K562 (cell line): ENCODE measurements around the gene IRF6. TPM values are rescaled to one million over a fixed set of nuclear protein-coding genes. Genes with fewer than 3 reads are reported as not detected.
A peak's percentile ranks its signal among the peaks of the same experiment; 100 is the strongest.

Experiments used
- ATF7 ChIP-seq: fragments of 450-650 bp; IDR thresholded peaks from 2 replicates; pipeline ENCODE4 v1.7.1; 2014; ENCODE audit warnings: mild to moderate bottlenecking, moderate library complexity
- CBFA2T2 ChIP-seq: fragments of 450-650 bp; conservative IDR thresholded peaks from 2 replicates; pipeline ENCODE4 v1.6.1; 2017; ENCODE audit warnings: mild to moderate bottlenecking
- CEBPG ChIP-seq, 3 experiments: fragments of 200-800 bp in 1 of 3; sonication (Bioruptor generic) in 1 of 3; sonication (generic) in 1 of 3; formaldehyde crosslinking in 1 of 3; IDR thresholded peaks in 2 of 3; conservative IDR thresholded peaks in 1 of 3; 2 replicates each; pipeline versions ENCODE4 v1.6.1 to v1.8.0; 2016 to 2022; ENCODE audit warnings: missing compliant biosample characterization in 2 of 3, missing genetic modification characterization in 2 of 3, mild to moderate bottlenecking in 1 of 3, missing genetic modification reagents in 1 of 3
- DACH1 ChIP-seq: fragments of 450-650 bp; IDR thresholded peaks from 2 replicates; pipeline ENCODE4 v1.6.1; 2018; ENCODE audit not compliant: partially characterized antibody
- EP300 ChIP-seq: IDR thresholded peaks from 2 replicates; pipeline ENCODE4 v1.6.1; 2012; ENCODE audit warnings: low read length, improper control_type of control experiment
- FOSL1 ChIP-seq: fragments of 200-800 bp; sonication (Bioruptor generic); conservative IDR thresholded peaks from 2 replicates; pipeline ENCODE4 v1.6.1; 2016; ENCODE audit warnings: missing genetic modification characterization, missing compliant biosample characterization
- FOXA3 ChIP-seq, 2 experiments: fragments of 450-650 bp in 1 of 2; sonication (generic) in 1 of 2; formaldehyde crosslinking; IDR thresholded peaks in 1 of 2; conservative IDR thresholded peaks in 1 of 2; 2 replicates each; pipeline versions ENCODE4 v1.4.0 to v1.8.0; 2020 to 2022; ENCODE audit warnings: mild to moderate bottlenecking in 2 of 2, missing genetic modification reagents in 1 of 2
- JUND ChIP-seq, 2 experiments: IDR thresholded peaks; 2 replicates in 1 of 2; 3 replicates in 1 of 2; pipeline ENCODE4 v1.6.1; 2011; ENCODE audit warnings: borderline replicate concordance in 2 of 2, low read depth in 2 of 2, low read length in 2 of 2, improper control_type of control experiment in 1 of 2, missing biosample characterization in 1 of 2, missing genetic modification characterization in 1 of 2, missing genetic modification reagents in 1 of 2
- KAT7 ChIP-seq: sonication (generic); formaldehyde crosslinking; IDR thresholded peaks from 2 replicates; pipeline ENCODE4 v1.8.0; 2022; ENCODE audit warnings: missing genetic modification reagents, mild to moderate bottlenecking, borderline replicate concordance
- MAFK ChIP-seq: IDR thresholded peaks from 2 replicates; pipeline ENCODE4 v1.6.1; 2011; ENCODE audit warnings: low read length, improper control_type of control experiment
- MEIS2 ChIP-seq: fragments of 450-650 bp; IDR thresholded peaks from 2 replicates; pipeline ENCODE4 v1.6.1; 2014; ENCODE audit warnings: mild to moderate bottlenecking; ENCODE audit not compliant: partially characterized antibody
- NCOA4 ChIP-seq: fragments of 450-650 bp; IDR thresholded peaks from 2 replicates; pipeline ENCODE4 v1.6.1; 2018; ENCODE audit warnings: mild to moderate bottlenecking; ENCODE audit not compliant: partially characterized antibody
- NFIC ChIP-seq: fragments of 450-650 bp; IDR thresholded peaks from 2 replicates; pipeline ENCODE4 v1.6.1; 2017; ENCODE audit warnings: mild to moderate bottlenecking, inconsistent platforms
- SOX6 ChIP-seq: fragments of 450-650 bp; IDR thresholded peaks from 2 replicates; pipeline ENCODE4 v1.6.1; 2014; ENCODE audit warnings: mild to moderate bottlenecking
- TEAD4 ChIP-seq, 2 experiments: sonication (generic) in 1 of 2; formaldehyde crosslinking in 1 of 2; IDR thresholded peaks; 2 replicates each; pipeline versions ENCODE4 v1.6.1 to v1.8.0; 2012 to 2022; ENCODE audit warnings: borderline replicate concordance in 1 of 2, inconsistent platforms in 1 of 2, low read length in 1 of 2, mild to moderate bottlenecking in 1 of 2, missing genetic modification reagents in 1 of 2
- TFAP4 ChIP-seq: sonication (generic); formaldehyde crosslinking; IDR thresholded peaks from 2 replicates; pipeline ENCODE4 v1.8.0; 2022; ENCODE audit warnings: missing genetic modification reagents, mild to moderate bottlenecking, moderate library complexity, borderline replicate concordance
- ZKSCAN8 ChIP-seq: fragments of 200-800 bp; sonication (Bioruptor generic); IDR thresholded peaks from 2 replicates; pipeline ENCODE4 v1.6.1; 2016; ENCODE audit warnings: missing genetic modification characterization, missing compliant biosample characterization
- ZNF282 ChIP-seq: sonication (generic); formaldehyde crosslinking; IDR thresholded peaks from 2 replicates; pipeline ENCODE4 v1.8.1; 2023; ENCODE audit warnings: missing genetic modification reagents
- polyA plus RNA-seq, 8 experiments: library from polyadenylated mRNA; depleted of rRNA in 4 of 8; stranded (reverse) in 5 of 8; unstranded in 3 of 8; fragments of >200 nt; fragmentation: Nextera tagmentation in 2 of 8; fragmentation: Illumina TruSeq in 1 of 8; extraction: Ambion mirVana in 2 of 8; extraction: Trizol in 1 of 8; gene quantifications; 2 replicates each; pipeline versions ENCODE4 v1.2.1 to v1.2.3, GENCODE V29; 2011 to 2014; ENCODE audit warnings: inconsistent platforms in 1 of 8, missing spikeins in 1 of 8
- total RNA-seq, 7 experiments: library from RNA; depleted of rRNA in 6 of 7; stranded (reverse); fragments of >200 nt in 6 of 7; fragmentation: Illumina TruSeq in 2 of 7; extraction: Trizol in 2 of 7; gene quantifications; 2 replicates each; pipeline versions ENCODE4 v1.2.1 to v1.2.3, GENCODE V29; 2011 to 2021; ENCODE audit warnings: low replicate concordance in 1 of 7
- TF ChIP-seq, protein P1 (sequence below): sonication (generic); formaldehyde crosslinking; IDR thresholded peaks from 2 replicates; pipeline ENCODE4 v1.8.0; 2022; ENCODE audit warnings: mild to moderate bottlenecking, low read depth, missing genetic modification reagents
- TF ChIP-seq, protein P2 (sequence below): sonication (generic); IDR thresholded peaks from 2 replicates; pipeline ENCODE4 v1.6.1; 2016
- TF ChIP-seq, protein P3 (sequence below), 2 experiments: fragments of 450-650 bp in 1 of 2; sonication (generic) in 1 of 2; formaldehyde crosslinking in 1 of 2; IDR thresholded peaks in 1 of 2; conservative IDR thresholded peaks in 1 of 2; 2 replicates each; pipeline versions ENCODE4 v1.6.1 to v1.8.1; 2016 to 2023; ENCODE audit warnings: mild to moderate bottlenecking in 2 of 2, moderate library complexity in 2 of 2, inconsistent platforms in 1 of 2, missing genetic modification reagents in 1 of 2

The IRF6 gene
- total and polyA plus RNA-seq, 9 of the 15 experiments (the other 6 are each of a cell fraction or from before 2014, with no cell fraction given) = 0.03 to 0.65 (median 0.17) TPM

DNA sequence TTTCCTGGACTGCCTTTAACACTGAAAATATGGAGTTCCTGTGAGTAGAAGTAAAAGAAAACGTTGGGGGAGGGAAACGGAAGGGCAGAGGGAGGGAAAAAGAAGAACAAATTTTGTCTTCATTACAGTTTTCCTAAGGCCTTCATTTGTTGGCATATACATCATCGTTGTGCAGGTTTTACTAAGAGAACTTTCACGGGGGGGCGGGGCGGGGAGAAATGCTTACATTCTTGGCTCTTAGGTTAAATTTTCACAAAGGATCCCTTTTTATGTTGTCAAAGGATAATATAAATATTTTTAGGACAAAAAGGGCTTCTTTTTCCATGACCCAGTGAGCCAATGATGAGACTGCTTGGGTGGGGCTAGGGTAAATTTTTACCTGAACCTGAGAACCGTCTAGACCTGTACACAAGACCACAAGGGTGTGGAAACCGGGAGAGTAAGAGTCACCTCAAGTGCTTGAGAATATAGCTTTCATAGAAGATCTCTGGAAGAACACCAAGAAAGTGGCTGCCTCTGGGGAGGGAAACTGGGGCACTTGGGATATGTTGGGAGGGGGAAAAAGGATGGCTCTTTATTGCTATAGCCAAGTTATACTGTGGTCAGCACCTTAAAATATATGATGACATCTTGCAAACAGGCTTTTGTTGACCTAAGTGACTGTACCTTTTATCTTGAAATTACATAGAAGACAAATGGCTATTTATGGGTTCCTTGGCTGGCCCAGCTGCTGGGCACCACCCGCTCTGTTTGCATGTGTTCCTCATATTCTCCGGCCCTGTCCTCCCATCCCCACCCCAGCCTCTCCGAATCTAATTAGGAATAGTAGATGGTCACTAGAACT is 19.9 kb upstream of the IRF6 start (continued):
- TF ChIP-seq MAFK (no peak), FOXA3 (CRISPR knock-in tag; conservative IDR thresholded peaks at IDR 0.05 in 1 of 2, IDR thresholded peaks at IDR 0.05 in 1 of 2) (peak; percentile 63 to 71; a peak in 3 of 4 replicates), ATF7 (peak; percentile 51; the same call in 1 of the 2 replicates), JUND (IDR thresholded peaks at IDR 0.05; ENCODE audit: borderline replicate concordance, low read depth, low read length) (peak; percentile 23; the same call in 1 of the 2 replicates), JUND (tag; IDR thresholded peaks at IDR 0.05; ENCODE audit: borderline replicate concordance, low read depth, low read length) (peak; percentile 59; the same call in 2 of the 3 replicates), FOSL1 (peak; percentile 52; the same call in 1 of the 2 replicates), CBFA2T2 (peak; percentile 59), ZNF282 (CRISPR knock-in tag) (no peak), TEAD4 (IDR thresholded peaks at IDR 0.05; ENCODE audit: low read length) (peak; percentile 41; the same call in 1 of the 2 replicates), TEAD4 (CRISPR knock-in tag; IDR thresholded peaks at IDR 0.05; ENCODE audit: borderline replicate concordance) (no peak), KAT7 (CRISPR knock-in tag) (no peak), NFIC (0 out of 2 replicates have a peak, but pooled peaks have one; percentile 5), DACH1 (no peak), SOX6 (0 out of 2 replicates have a peak, but pooled peaks have one; percentile 23), MEIS2 (peak; percentile 68), NCOA4 (no peak), ZKSCAN8 (CRISPR knock-in tag) (no peak), EP300 (0 out of 2 replicates have a peak, but pooled peaks have one; percentile 22), TFAP4 (CRISPR knock-in tag) (peak; percentile 43; the same call in 1 of the 2 replicates), CEBPG (CRISPR knock-in tag; IDR thresholded peaks at IDR 0.05) (peak; percentile 40; the same call in 1 of the 2 replicates), CEBPG (tag; conservative IDR thresholded peaks at IDR 0.05 in 1 of 2, IDR thresholded peaks at IDR 0.05 in 1 of 2) (peak in 1 of 2 experiments; percentile 59; a peak in 1 of 4 replicates)
- TF ChIP-seq, protein P1, sequence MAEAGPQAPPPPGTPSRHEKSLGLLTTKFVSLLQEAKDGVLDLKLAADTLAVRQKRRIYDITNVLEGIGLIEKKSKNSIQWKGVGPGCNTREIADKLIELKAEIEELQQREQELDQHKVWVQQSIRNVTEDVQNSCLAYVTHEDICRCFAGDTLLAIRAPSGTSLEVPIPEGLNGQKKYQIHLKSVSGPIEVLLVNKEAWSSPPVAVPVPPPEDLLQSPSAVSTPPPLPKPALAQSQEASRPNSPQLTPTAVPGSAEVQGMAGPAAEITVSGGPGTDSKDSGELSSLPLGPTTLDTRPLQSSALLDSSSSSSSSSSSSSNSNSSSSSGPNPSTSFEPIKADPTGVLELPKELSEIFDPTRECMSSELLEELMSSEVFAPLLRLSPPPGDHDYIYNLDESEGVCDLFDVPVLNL (CRISPR knock-in tag) = no peak
- TF ChIP-seq, protein P2, sequence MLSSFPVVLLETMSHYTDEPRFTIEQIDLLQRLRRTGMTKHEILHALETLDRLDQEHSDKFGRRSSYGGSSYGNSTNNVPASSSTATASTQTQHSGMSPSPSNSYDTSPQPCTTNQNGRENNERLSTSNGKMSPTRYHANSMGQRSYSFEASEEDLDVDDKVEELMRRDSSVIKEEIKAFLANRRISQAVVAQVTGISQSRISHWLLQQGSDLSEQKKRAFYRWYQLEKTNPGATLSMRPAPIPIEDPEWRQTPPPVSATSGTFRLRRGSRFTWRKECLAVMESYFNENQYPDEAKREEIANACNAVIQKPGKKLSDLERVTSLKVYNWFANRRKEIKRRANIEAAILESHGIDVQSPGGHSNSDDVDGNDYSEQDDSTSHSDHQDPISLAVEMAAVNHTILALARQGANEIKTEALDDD = no peak
- TF ChIP-seq, protein P3, sequence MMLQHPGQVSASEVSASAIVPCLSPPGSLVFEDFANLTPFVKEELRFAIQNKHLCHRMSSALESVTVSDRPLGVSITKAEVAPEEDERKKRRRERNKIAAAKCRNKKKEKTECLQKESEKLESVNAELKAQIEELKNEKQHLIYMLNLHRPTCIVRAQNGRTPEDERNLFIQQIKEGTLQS (IDR thresholded peaks at IDR 0.05) = peak; percentile 77
- TF ChIP-seq, protein P3 (CRISPR knock-in tag; conservative IDR thresholded peaks at IDR 0.05) = no peak
